GM18873 (cell line): ENCODE results near the gene DPP9.

ENCODE experiments used
- ATAC-seq: cut with Tn5 transposase; IDR thresholded peaks from one replicate; pipeline ENCODE4 v1.9.1; 2021; ENCODE audit warnings: mild to moderate bottlenecking, moderate library complexity, moderate number of reproducible peaks; ENCODE audit not compliant: unreplicated experiment, low FRiP score

DPP9 gene

DNA sequence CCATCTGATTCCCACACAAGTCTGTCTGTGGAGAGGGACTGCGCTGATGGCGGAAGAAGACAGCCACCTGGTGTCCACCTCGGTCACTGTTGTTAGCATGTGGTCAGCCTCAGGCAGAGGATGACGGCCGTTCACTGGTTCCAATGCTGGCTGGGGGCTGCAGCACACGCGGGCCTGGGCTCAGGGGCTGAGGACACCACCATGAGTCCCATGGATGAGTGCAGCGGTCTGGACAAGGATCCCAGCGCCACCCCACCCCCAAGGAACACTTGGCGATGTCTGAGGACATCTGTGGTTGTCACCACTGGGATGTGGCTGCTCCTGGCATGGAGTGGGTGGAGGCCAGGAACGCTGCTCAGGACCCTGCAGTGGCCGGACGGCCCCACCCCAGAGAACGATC, 10.9 kb downstream of the DPP9 start:
- ATAC-seq: no peak

GRCh38 chr19:4711211-4711610, 12.4 kb downstream of the DPP9 start:
- no peak for ATAC-seq

DNA sequence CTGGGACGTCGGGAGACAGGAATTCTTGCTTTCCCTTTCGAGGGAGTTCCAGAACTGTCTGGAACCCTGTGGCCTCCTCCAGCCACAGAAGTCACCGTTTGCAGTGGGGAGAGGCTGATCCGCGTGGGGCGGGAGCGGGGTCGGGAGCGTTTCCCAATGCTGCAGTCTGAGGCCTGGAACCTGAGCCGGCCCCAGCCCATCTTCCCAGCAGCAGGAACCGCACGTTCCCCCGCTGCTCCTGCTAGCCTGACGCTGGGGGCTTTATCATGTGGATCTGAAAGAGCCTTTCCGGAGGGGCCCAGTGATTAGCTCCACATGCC, 13.4 kb downstream of the DPP9 start:
- ATAC-seq: no peak

- ATAC-seq: no peak
Observed at GRCh38 chr19:4709440-4710280, 14.0 kb downstream of the DPP9 start.

- ATAC-seq: no peak
Observed at GRCh38 chr19:4707956-4708650, 15.5 kb downstream of the DPP9 start.

- no peak for ATAC-seq
Observed at GRCh38 chr19:4707322-4707721, 16.3 kb downstream of the DPP9 start.

DNA sequence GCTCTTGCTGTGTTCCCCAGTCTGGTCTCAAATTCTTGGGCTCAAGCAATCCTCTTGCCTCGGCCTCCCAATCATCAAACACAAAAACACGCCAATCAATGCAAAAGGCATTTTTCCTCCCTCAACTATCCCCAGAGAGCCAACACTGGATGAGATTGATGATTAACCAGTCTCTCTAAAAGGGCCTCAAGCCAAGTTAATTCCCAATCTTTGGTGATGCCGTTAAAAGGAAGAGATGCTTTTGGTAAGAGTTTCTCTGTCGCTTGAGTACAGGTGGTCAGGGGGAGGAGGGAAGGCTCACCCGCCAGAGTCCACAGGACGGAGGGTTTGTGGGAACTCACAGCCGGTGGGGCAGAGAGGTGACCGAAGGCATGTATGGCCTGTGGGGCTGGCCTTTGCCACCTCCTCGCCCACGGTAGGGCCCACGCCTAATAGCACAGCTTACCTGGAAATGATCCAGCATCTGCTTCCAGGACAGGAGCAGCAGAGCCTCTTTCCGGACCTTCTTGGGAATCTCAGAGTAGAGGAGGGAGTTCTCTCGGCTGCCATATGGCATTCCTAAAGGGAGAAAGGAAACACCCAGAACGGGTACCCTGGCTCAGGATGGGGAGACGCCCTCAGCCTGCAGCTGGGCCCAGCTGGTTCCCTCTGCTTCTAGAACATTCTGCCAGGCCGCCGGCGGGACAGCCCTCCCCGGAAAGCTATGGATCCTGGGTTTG, 18.1 kb downstream of the DPP9 start:
- no peak for ATAC-seq

GRCh38 chr19:4704317-4704673, 19.3 kb downstream of the DPP9 start:
- no peak for ATAC-seq

- no peak for ATAC-seq
Observed at GRCh38 chr19:4703671-4704316, 19.8 kb downstream of the DPP9 start.

GRCh38 chr19:4702764-4703163, 20.9 kb downstream of the DPP9 start:
- no peak for ATAC-seq

DNA sequence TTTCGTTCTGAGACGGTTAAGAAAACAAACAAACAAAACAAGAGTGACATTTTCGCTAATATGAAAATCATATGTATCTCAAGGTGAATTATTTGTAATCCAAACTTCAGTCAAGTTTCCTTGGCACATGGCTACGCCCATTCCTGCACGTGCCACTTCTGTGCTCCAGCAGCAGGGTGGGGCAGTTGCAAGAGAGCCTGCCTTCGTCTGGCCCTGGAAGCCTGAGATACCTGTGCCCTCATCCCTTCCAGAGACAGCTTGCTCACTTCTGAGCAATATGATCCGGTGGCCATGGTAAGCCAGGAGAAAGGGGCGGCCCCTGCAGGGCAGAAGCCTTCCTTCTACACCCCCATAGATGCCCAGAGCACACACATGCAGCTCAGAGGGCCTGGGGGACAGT, 22.1 kb downstream of the DPP9 start:
- no peak for ATAC-seq

DNA sequence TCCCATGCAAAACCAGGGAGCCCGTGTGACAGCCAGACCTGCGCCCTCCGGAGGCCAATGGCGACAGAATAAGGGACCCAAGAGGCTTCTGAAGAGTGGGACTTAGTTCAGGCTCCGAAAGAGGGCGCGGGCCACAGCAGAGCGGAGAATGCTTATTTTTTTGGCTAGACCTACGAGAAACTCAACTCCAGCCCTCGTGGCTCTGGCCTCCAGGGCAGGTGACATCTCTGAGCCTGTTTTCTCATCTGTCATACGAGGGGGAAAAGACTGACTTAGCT, 23.0 kb downstream of the DPP9 start:
- ATAC-seq: no peak

- no peak for ATAC-seq
Observed at GRCh38 chr19:4699826-4700692, 23.6 kb downstream of the DPP9 start.

GRCh38 chr19:4697304-4697703, 26.3 kb downstream of the DPP9 start:
- ATAC-seq: no peak

GRCh38 chr19:4695224-4695731, 28.4 kb downstream of the DPP9 start:
- no peak for ATAC-seq

DNA sequence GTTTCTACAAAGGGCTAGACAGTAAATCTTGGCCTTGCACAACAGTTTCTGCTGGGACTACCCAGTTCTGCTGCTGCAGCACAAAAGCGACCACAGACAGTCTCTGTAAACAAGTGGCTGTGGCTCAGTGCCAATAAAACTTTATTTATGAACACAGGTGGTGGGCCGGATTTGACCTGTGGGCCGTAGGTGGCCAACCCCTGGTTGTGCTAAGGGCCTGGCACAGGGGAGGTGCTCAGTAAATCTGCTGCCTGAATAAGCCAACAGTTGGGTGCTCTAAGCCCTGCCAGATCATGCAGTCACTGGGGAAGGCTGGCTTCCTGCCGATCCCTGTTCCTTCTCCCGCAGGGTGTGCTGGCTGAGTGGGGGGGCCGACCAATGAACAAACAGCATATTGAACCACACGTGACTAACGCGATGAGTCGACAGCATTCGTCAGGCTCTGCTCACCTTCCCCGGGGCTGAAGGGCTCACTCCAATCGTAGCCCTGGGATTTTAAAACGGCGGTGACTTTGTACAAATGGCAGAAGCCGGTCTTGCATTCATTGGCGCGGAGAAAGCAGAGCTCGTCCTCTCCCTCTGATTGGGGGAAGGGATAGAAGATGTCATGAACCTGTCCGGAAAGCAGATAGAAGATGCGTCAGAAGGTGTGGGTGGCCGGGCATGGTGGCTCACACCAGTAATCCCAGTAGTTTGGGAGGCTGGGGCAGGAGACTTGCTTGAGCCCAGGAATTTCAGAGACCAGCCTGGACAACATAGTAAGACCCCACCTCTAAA, 29.2 kb downstream of the DPP9 start:
- no peak for ATAC-seq

- ATAC-seq: no peak
Observed at GRCh38 chr19:4693471-4694121, 30.0 kb downstream of the DPP9 start.

DNA sequence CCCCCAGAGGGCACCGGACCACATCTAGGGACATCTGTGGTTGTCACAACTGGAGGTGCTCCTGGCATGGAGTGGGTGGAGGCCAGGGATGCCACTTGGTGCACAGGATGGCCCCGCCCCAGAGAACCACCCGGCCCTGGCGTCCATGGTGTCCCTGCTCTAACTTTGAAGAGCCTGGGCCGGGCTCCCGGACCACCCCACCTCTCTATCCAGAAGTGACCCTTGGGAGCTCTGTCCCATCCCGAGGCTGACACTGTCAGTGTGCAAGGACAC, 30.6 kb downstream of the DPP9 start:
- ATAC-seq: no peak
